GM12891 (cell line): ENCODE data around the gene POU6F2.

Source experiments
- DNase-seq: peaks from one replicate; pipeline ENCODE4 v3.0.0; 2011; ENCODE audit warnings: low spot score; ENCODE audit not compliant: insufficient read length
- FAIRE-seq: peaks from 2 replicates; lab custom pipeline; 2011; peaks lifted over from hg19 to GRCh38; lab: Jason Lieb, UNC
- PAX5 ChIP-seq: IDR thresholded peaks from 2 replicates; pipeline ENCODE4 v1.6.1; 2011; ENCODE audit warnings: low read length, moderate library complexity, mild to moderate bottlenecking; ENCODE audit not compliant: insufficient read depth, severe bottlenecking
- POLR2A ChIP-seq: IDR thresholded peaks from 2 replicates; pipeline ENCODE4 v1.6.1; 2011; ENCODE audit warnings: low read depth, low read length, control low read depth
- POLR2AphosphoS5 ChIP-seq: IDR thresholded peaks from 2 replicates; pipeline ENCODE4 v1.6.1; 2011; ENCODE audit warnings: low read depth, low read length, control low read depth
- POU2F2 ChIP-seq: IDR thresholded peaks from 2 replicates; pipeline ENCODE4 v1.6.1; 2011; ENCODE audit warnings: low read depth, mild to moderate bottlenecking, control low read depth, low read length, moderate library complexity
- SPI1 ChIP-seq: IDR thresholded peaks from 2 replicates; pipeline ENCODE4 v1.6.1; 2011; ENCODE audit warnings: low read depth, low read length, control low read depth
- TAF1 ChIP-seq: IDR thresholded peaks from 2 replicates; pipeline ENCODE4 v1.6.1; 2011; ENCODE audit warnings: low read depth, low read length, control low read depth

The POU6F2 gene

GRCh38 chr7:39285256-39285655 lies 307.5 kb downstream of the POU6F2 start:
- DNase-seq (no peak), FAIRE-seq (no peak)
- TF ChIP-seq TAF1 (no peak), POU2F2 (no peak), PAX5 (no peak), POLR2AphosphoS5 (no peak), SPI1 (no peak), POLR2A (no peak)

GRCh38 chr7:39288303-39288702 lies 310.6 kb downstream of the POU6F2 start:
- no peak for TF ChIP-seq SPI1
- DNase-seq (no peak), FAIRE-seq (no peak)

GRCh38 chr7:39291628-39292410 lies 314.1 kb downstream of the POU6F2 start:
- FAIRE-seq (no peak), DNase-seq (no peak)
- TF ChIP-seq POLR2A (no peak), PAX5 (no peak)

- DNase-seq (no peak), FAIRE-seq (no peak)
- TF ChIP-seq SPI1 = no peak
- TF ChIP-seq TAF1 = no peak
- TF ChIP-seq PAX5 = no peak
- no peak for TF ChIP-seq POLR2A
- TF ChIP-seq POU2F2 = no peak
- TF ChIP-seq POLR2AphosphoS5 = no peak
Observed at GRCh38 chr7:39293056-39293823, 315.5 kb downstream of the POU6F2 start.

- TF ChIP-seq POU2F2 (no peak), PAX5 (no peak), POLR2A (no peak), POLR2AphosphoS5 (no peak), SPI1 (no peak), TAF1 (no peak)
- FAIRE-seq (no peak), DNase-seq (no peak)
Observed at GRCh38 chr7:39294022-39294421, 316.3 kb downstream of the POU6F2 start.

GRCh38 chr7:39295796-39296195 lies 318.1 kb downstream of the POU6F2 start:
- TF ChIP-seq POLR2A (no peak), POLR2AphosphoS5 (no peak), PAX5 (no peak), POU2F2 (no peak), TAF1 (no peak), SPI1 (no peak)
- DNase-seq = no peak
- no peak for FAIRE-seq

GRCh38 chr7:39299695-39300094 lies 322.0 kb downstream of the POU6F2 start:
- no peak for FAIRE-seq
- DNase-seq = no peak
- TF ChIP-seq SPI1 (no peak), TAF1 (no peak), POLR2AphosphoS5 (no peak), POLR2A (no peak), PAX5 (no peak), POU2F2 (no peak)

GRCh38 chr7:39300276-39300675 lies 322.6 kb downstream of the POU6F2 start:
- no peak for FAIRE-seq
- DNase-seq = no peak
- TF ChIP-seq TAF1 = no peak
- TF ChIP-seq POLR2AphosphoS5 = no peak
- no peak for TF ChIP-seq SPI1
- TF ChIP-seq PAX5 = no peak

GRCh38 chr7:39301543-39301942 lies 323.8 kb downstream of the POU6F2 start:
- no peak for DNase-seq

GRCh38 chr7:39304178-39304577 lies 326.5 kb downstream of the POU6F2 start:
- FAIRE-seq = no peak
- no peak for TF ChIP-seq POU2F2
- TF ChIP-seq PAX5 = no peak
- no peak for TF ChIP-seq TAF1
- TF ChIP-seq SPI1 = no peak
- TF ChIP-seq POLR2AphosphoS5 = no peak
- TF ChIP-seq POLR2A = no peak

More at GRCh38 chr7:39301543-39301942, 323.8 kb downstream of the POU6F2 start:
- no peak for FAIRE-seq
- TF ChIP-seq POLR2A = no peak
- TF ChIP-seq PAX5 = no peak

More at GRCh38 chr7:39304178-39304577, 326.5 kb downstream of the POU6F2 start:
- DNase-seq = no peak
